GM18507 (cell line): ENCODE measurements around the gene PHF19.
A peak's percentile ranks its signal among the peaks of the same experiment; 100 is the strongest.

Source experiments
- DNase-seq: peaks from one replicate; pipeline ENCODE4 v3.0.0; 2011; ENCODE audit warnings: low read depth; ENCODE audit not compliant: insufficient read length; ENCODE audit errors: extremely low spot score
- FAIRE-seq: peaks from 2 replicates; lab custom pipeline; 2011; peaks lifted over from hg19 to GRCh38; lab: Jason Lieb, UNC

The PHF19 gene

DNA sequence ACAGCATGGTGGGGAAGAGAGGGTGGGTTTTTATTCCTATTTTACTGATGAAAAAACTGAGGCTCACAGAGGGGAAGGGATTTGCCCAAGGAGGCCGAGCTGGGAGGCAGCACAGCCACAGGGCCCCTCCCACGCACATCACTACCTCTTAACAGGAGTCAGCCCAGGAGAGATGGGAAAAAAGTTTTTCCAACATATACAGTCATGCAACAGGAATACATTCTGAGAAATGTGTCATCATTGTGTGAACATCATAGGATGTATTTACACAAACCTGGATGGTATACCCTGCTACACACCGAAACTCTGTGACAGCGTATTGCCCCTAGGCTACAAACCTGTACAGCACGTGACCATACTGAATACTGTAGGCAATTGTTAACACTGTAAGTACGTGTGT, 38.0 kb upstream of the PHF19 start:
- FAIRE-seq (no peak), DNase-seq (no peak)

DNA sequence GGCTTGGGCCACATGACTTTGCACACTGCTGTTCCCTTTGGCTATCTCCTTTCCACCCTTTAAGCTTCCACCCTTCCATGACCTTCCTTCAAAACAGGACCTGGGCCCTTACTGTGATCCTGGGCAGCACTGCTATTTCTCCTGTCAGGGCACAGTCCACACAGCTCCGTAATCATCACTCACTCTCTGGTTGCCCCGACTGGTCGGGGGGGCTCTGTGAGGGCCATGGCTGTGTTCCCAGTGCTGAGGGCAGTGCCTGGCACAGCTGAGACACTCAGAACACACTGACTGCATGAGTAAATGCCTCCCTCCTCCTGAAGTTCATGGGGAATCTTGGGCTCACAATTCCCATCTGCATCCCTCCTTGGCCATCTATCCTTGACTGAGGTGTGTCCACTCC, 37.4 kb upstream of the PHF19 start:
- FAIRE-seq: no peak

DNA sequence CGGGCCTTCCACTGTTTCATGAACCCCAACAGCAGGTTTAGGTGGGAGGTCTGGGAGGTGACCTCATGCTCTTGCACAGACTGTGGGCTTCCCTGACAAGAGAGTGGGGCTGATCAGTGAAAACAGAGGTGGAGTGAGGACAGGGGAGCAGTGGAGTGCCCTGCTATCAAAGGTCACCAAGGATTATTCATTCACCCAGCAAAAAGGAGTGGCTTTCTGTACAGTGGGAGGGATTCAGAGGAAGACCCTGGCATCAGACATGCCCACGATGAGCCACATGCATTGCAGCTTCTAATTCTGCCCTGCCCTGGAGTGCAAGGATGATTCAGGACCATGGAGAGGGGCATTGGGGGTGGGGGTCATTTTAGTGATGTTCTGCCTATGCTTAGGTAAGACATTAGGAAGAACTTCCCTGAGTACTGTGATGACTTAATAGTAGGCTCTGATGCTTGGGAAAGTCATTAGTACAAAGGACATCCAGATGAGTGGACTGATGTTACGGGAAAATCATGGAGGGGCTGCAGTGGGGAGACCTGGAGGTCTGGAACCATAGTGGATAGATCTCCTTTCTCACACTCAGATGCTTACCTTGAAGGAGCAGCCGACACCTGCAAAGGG, 36.8 kb upstream of the PHF19 start:
- DNase-seq: no peak
- no peak for FAIRE-seq

More for the DNA sequence above, 37.4 kb upstream of the PHF19 start:
- no peak for DNase-seq

DNA sequence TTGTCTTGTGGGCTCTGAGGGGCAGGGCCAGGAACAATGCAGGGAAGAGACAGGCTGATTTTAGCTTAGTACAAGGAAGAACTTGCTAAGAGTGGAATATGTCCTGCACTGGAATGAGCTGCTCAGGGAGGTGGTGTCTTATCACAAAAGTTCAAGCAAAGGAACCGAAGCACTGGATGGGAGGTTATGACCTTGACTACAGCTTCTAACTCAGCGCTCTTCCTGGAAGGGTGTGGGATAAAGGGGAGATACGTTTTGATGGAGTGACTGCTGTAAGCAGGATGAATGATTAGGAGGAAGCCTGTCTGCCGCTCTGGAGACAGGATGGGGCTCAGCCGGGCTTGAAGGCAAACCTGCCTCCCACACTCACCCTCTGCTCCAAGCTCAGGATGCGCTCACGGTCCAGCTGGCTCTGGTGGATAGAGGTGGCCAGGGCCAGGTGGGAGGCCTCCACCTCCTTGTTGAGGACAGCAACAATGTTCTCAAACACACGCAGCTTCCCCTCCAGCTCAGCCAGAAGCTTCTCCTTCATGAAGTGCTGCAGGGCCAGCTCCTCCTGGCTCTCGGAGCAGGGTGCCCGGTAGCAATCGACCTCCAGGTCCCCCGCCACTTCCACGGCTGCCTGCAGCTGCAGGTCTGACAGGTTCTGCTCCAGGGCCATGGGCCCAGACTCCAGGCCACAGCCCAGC, 36.1 kb upstream of the PHF19 start:
- FAIRE-seq: no peak
- DNase-seq: no peak

DNA sequence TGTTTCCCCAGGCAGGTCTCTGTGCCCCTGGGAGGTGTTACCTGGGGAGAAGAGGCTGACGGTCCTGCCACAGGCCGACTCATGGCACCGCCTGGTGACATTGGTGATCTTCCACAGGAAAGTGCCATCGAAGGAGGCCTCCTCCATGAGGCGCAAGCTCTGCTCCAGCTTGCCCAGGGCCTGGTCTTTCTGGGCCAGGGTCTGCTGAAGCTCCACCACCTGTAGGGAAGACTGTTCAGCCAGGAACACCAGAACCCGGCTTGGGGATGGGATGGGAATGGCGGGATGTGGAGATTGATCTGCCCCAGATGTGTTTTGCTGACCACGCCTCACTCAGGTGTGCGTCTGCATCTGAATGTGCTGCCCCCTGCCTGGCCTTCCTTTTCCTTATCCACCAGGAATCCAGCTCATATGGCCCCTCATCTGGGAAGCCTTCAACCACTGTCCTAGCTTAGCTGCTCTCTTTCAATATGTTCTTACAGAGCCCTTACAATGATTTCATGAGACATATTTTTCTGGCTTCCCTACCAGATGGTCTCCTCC, 34.4 kb upstream of the PHF19 start:
- no peak for FAIRE-seq
- no peak for DNase-seq

DNA sequence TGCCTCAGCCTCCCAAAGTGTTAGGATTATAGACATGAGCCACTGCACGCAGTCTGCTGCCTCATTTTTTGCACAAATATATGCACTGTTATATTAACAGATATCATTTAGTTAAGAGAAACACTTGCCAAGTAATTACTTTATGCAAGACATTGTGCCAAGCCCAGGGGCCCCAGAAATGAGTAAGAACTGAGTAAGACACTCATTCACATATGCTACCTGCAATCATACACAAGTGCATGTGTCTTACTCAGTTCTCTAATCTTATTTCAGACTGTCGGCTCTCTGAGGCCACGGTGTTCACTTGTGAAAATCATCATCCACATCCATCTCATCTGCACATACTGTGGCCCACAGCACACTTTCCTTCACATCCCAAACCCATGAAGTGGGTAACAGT, 33.7 kb upstream of the PHF19 start:
- FAIRE-seq (no peak), DNase-seq (no peak)

DNA sequence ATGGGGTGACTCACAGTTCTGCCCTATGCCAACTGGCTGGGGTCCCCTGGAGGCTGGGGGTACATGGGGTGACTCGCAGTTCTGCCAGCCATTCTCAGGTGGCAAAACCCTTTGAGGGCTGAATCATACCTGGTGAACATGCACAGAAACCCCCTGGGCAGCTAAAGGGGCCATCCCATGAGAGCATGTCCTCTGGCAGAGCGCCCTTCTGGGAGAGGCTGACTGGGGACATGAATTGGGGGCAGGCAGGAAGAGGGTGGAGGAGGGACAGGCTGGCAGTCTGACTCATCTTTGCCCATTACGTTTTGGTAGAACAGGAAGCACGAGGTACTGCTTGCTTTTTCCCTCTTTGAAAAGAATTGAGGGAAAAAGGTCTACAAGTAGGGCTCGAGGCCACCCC, 32.9 kb upstream of the PHF19 start:
- FAIRE-seq (no peak), DNase-seq (no peak)

DNA sequence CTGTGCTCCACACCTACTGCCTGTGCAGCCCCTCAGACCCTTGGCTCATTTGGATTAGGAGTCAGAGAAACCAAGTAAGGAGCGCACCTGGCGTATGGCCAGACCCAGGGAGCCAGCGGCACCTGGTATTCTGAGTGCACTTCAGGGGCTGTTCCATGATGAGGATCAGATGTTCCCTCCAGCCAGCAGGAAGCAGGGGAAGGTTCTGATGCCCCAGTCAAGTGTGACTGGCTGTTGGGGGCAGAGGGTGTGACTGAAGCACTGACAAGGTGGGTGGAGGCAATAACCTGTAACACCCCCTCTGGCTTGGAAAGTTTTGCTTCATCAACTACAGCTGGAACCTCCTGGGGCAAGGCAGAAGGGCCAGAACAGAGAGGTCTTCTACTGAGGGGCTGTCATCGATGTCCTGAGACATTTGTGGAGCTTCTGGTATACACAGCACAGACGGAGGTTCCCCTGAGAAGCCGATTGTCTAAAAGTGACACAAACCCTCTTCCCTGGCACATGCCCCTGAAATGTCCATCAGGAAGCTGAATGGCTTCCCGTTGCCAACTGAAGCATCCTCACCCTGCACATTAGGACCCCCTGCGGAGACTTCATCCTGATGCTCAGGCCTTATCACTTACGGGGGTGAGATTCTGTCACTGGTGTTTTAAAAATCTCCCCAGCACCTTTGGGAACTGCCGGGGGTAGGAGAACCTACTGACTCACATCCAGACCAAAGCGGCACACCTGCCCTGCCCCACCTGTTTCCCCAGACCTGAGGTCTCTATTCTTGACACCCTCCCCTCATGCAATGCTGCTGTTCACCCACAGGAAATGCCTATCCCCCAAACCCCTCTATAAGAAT, 28.6 kb upstream of the PHF19 start:
- DNase-seq: no peak
- no peak for FAIRE-seq

DNA sequence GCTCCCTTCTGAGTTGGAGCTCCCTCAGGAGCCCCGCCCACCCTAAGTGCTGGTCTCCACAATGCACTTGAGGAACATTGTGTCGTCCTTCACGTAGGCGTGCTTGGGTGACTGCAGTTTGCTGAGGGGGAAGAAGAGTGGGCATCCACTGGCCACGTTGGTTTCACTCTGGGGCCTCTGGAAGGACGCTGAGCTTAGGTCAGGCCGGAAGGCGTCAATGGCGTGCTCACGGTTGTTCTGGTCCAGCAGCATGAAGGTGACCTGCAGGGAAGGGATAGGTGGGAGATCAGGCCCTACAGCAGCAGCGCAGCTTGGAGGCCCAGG, 28.0 kb upstream of the PHF19 start:
- FAIRE-seq: no peak
- no peak for DNase-seq

DNA sequence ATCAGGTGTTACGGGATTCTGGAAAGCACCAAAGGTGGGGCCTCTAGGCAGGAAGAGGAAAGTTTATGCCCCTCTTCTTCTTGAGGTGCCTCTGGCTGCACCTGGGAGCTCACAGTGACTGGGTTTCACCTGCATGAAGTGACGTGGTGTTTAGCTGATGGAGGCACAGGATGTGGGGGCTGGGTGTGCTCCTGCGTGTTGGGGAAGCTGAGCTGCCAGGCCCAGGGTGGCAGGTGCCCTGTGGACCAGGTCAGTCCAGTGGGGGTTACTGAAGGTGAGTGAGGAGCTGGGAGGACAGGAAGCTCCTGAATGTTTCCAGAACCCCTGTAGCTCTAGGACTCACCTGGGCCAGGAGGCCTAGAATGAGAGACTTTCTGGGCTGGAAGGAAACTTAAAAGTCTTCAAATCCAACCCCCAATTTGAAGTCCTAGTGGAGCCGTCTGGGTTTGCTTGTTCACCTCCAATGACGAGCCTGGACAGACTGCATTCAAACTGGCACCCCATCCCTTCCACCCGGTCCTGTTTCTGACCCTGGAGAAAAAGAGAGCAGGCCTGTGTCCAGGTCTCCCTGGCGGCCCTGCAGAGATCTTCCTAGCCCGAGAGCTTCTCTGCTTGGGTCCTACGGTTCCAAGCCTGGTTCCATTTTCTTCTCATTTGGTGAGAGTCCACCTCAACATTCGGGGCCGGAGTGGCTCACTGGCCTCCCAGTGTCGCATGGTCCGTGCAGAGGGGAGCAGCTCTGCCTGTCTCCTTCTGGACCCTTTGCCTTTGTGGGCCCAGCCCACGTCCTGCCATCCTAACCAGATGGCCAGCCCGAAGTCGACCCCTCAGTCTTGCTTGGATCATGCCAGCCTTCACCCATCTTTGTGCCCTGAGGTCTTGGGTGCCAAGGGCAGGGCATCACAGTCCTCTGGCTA, 27.3 kb upstream of the PHF19 start:
- FAIRE-seq: no peak

DNA sequence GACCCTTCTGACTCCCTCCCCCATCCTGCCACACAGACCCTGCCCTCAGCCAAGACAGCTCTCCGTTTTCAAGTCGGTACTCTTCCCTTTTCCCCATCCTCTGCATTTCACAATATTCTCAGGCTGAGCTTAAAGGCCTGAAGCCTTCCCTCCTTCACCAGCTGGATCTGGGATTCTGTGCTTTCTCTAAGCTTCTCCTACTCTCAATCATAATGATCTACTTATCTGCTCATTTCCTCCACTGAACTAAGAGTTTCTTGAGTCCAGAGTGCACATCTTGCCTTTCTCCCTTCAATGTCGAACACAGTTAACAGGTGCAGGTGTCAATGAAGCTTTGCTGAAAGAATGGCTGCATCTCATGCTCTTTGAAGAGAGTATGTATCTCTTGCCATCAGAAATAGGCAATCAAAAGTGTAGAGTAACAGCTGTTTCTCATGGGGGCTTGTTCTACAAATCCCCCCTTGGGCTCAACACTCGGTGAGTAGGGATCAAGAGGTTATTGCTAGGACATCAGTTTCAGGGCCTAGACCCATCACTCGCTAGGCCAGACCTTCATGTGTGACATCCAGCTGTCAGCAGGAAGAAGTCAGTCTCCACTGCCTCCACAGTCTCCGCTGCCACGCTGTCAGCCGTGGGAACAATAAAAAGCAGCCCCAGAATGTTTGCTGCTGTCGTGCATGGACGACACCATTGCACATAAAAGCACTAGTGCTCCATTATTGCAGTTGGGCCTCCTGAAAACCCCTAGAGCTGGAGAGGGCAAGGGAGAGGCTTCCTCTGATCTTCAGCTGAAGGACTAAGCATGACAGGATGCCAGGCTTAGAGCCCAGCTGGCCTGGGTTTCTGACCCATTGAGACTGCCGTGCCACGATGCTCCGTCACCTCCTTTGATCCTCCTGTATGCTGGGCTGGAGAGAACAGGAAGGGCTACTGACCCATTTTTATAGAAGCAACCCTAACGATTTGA, 25.9 kb upstream of the PHF19 start:
- DNase-seq: no peak
- no peak for FAIRE-seq

More for the DNA sequence above, 27.3 kb upstream of the PHF19 start:
- no peak for DNase-seq

DNA sequence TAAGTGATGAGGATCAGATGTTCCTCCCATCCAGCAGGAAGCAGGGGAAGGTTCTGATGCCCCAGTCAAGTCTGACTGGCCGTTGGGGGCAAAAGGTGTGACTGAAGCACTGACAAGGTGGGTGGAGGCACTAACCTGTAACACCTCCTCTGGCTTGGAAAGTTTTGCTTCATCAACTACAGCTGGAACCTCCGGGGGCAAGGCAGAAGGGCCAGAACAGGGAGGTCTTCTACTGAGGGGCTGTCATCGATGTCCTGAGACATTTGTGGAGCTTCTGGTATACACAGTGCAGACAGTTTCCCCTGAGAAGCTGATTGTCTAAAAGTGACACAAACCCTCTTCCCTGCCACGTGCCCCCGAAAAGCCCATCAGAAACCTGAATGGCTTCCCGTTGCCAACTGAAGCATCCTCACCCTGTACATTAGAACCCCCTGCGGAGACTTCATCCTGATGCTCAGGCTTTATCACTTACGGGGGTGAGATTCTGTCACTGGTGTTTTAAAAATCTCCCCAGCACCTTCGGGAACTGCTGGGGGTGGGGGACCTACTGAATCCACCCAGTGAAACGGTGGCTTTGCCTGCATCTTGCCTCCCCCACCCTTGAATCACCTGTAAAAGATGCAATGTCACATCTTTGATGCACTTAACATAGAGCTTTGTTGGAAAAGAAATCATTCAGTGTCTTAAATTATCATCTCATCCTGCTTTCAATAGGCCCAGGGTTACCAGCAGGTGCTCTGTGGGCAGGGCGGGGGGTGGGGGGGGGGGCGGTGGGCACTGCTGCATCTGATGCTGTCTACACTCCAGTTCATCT, 25.0 kb upstream of the PHF19 start:
- peak; percentile 26 for FAIRE-seq
- DNase-seq: no peak

DNA sequence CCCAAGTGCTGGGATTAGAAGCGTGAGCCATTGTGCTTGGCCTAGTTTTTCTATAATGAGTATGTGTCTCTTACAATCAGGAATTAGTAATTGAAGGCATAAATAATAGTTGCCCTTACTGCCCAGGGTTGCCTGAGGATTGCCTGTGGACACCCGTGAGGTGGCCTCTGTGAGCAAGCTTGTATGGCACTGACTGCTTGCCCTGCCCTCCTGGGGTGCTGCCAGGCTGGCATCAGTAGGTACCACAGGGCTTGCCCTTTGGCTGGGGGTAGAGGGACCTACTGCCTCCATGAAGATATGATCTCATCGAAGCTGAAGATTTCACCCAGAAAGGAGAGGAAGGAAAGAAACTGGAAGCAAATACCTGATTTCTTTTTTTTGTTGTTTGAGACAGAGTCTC, 23.8 kb upstream of the PHF19 start:
- DNase-seq (no peak), FAIRE-seq (no peak)

DNA sequence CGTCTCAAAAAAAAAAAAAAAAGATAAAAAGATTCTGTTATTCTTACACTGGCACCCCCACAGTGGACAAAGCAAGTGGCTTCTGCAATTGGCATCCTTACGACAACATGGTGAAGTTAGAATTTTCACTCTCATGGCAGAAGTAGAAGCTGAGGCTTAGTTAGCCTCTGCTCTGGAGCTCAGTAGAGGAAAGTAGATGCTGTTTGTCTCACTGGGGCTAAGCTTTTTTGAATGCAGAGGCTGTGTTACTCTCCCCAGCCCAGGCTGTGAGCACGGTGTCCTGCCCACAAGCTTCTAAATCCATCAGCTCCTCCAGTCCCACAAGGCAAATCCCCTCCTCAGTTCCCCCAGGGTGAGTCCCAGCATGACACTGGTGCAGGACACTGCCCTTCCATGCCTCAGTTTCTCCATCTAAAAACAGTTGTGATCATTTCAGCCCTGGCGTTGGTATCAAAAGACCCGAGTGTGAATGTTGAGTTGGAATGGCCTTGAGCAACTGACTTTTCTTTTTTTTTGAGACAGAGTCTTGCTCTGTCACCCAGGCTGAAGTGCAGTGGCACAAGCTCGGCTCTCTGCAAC, 22.6 kb upstream of the PHF19 start:
- FAIRE-seq (no peak), DNase-seq (no peak)

DNA sequence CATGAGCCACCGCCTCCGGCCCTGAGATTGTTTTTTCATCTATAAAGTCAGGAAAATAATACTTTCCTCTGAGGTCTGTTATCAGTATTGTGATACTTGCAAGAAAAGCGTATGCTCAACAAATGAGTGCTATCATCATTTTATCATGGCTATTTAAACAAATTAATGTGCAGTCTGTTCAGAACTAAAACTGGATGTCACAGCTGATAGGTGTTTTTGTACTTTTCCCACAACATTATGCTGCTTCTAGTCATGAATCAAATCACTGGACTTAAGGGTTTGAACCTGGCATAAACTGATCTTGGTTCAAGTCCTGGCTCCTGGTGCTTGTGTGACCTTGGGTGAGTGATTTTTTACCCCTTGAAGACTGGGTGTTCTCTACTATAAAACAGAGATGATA, 21.4 kb upstream of the PHF19 start:
- no peak for FAIRE-seq
- no peak for DNase-seq

DNA sequence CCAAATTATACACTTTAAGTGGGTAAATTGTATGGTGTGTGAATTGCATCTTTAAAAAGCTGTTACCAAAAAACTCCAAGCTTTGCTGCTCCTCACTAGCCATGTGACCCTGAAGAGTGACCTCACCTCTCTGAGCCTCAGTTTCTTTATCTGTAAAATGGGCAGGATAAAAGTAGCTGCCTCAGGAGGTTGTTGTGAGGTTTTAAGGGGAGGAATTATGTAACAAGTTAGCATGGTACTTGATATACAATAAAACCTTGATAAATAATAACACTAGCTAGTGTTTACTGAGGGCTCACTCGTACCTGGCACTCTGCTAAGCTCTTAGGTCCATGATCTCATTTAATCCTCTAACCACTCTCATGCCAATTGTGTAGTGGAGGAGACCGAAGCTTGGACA, 19.0 kb upstream of the PHF19 start:
- no peak for DNase-seq
- FAIRE-seq: no peak
